ENCODE results near the gene AMN1. TPM values are rescaled to one million over a fixed set of nuclear protein-coding genes. Genes with fewer than 3 reads are reported as not detected.
"Not testable (repeated sequence)": the region's sequence is repeated elsewhere in the genome, so short reads cannot be mapped to it uniquely, and the experiment has no call there.

AMN1 gene
- total RNA-seq, 1 donor from 2014 or later, result 13.7 TPM

- Mint-ChIP-seq H3K27me3 (no peaks in the 10 kb centered on the region), H3K27ac (peak overlapping the region; percentile 85), H3K36me3 (ENCODE audit: low read depth) (peaks cover 2% of the 10 kb centered on the region), H3K4me3 (peak overlapping the region; percentile 17), H3K9me3 (no peaks in the 10 kb centered on the region), H3K4me1 (peaks cover 87% of the 10 kb centered on the region)
- ChIA-PET CTCF (interaction anchor here (0.8 to 1.5 kb wide), 3 partner anchors 11 to 231 kb away, joined by 3 to 4 read pairs (median 4); no protein-coding TSS in a partner anchor), POLR2A (interaction anchor here (0.8 to 4.4 kb wide), 8 partner anchors 8 to 215 kb away, joined by 3 to 31 read pairs (median 4); partner anchors contain the start of gene AMN1)
- intact Hi-C loops (cut with micrococcal nuclease), result loop anchor here (10.0 kb wide), 2 partner anchors 338 to 932 kb away; partner anchors contain the start of gene DNM1L
- TF ChIP-seq CTCF (IDR thresholded peaks at IDR 0.05), result no peak
- peak; percentile 40 for ATAC-seq (ENCODE audit: low read depth)
- DNase-seq, result no peak
These were observed 14.1 kb upstream of the AMN1 start for GRCh38 chr12:31742891-31743290.

DNA sequence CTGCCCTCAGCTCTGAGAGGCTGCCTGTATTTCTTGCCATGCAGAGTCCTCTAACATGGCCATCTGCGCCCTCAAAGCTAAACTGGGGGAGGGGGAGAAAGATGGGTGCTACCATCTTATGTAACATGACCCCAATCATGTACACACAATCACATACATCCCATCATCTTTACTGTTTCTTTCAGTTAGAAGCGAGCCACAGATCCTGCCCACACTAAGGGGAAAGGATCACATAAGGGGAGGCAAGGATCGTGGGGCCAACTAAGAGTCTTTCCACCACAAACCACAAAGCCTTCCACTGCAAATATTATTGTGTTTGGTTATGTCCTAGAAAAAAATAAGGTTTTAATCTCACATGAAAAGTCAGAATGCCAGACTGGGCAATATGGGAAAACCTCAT lies 11.8 kb upstream of the AMN1 start:
- Mint-ChIP-seq H3K4me1 (peaks cover 80% of the 10 kb centered on the region), H3K27ac (no peak overlapping the region), H3K4me3 (no peak overlapping the region), H3K9me3 (no peaks in the 10 kb centered on the region), H3K36me3 (ENCODE audit: low read depth) (no peaks in the 10 kb centered on the region), H3K27me3 (no peaks in the 10 kb centered on the region)
- CTCF ChIA-PET, result no interaction called here
- intact Hi-C loops (cut with micrococcal nuclease), result loop anchor here (10.0 kb wide), 2 partner anchors 336 to 934 kb away; partner anchors contain the start of gene DNM1L
- POLR2A ChIA-PET, result interaction anchor here (0.6 to 4.7 kb wide), 5 partner anchors 7 to 338 kb away, joined by 3 to 25 read pairs (median 3); partner anchors contain the start of genes AMN1 and RESF1
- DNase-seq (no peak), ATAC-seq (ENCODE audit: low read depth) (no peak)
- no peak for TF ChIP-seq CTCF (IDR thresholded peaks at IDR 0.05)

DNA sequence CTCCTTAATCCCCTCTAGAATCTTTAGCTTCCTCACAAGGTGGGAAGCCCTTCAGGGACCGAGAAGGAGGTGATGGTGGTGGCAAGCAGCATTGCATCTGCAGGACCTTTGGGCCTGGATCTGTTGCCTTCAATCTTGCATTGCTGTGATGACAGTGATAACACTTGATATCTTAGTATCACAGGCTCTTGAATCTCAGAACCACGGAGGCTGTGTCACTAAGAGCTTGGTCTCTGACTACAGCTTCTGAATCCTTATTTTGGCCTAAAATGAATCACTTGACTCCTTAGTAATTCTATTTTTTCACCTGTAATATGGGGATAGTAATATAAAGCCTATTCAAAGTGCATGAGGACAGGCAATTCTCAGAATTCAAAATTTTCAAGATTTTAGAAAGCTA lies 8.9 kb upstream of the AMN1 start:
- DNase-seq, result no peak
- intact Hi-C loops (cut with micrococcal nuclease), result no loop called here
- H3K27me3 Mint-ChIP-seq, result no peaks in the 10 kb centered on the region
- POLR2A ChIA-PET, result interaction anchor here (0.6 to 4.7 kb wide), 4 partner anchors 8 to 56 kb away, joined by 3 to 25 read pairs (median 6); partner anchors contain the start of gene AMN1
- H3K4me3 Mint-ChIP-seq, result no peak overlapping the region
- TF ChIP-seq CTCF (IDR thresholded peaks at IDR 0.05), result no peak
- CTCF ChIA-PET, result interaction anchor here (1.0 kb wide), 1 partner anchor 85 kb away, joined by 3 read pairs; no protein-coding TSS in a partner anchor
- H3K4me1 Mint-ChIP-seq, result peaks cover 71% of the 10 kb centered on the region
- H3K36me3 Mint-ChIP-seq (ENCODE audit: low read depth), result no peaks in the 10 kb centered on the region
- H3K27ac Mint-ChIP-seq, result no peak overlapping the region
- no peaks in the 10 kb centered on the region for H3K9me3 Mint-ChIP-seq
- ATAC-seq (ENCODE audit: low read depth), result no peak

DNA sequence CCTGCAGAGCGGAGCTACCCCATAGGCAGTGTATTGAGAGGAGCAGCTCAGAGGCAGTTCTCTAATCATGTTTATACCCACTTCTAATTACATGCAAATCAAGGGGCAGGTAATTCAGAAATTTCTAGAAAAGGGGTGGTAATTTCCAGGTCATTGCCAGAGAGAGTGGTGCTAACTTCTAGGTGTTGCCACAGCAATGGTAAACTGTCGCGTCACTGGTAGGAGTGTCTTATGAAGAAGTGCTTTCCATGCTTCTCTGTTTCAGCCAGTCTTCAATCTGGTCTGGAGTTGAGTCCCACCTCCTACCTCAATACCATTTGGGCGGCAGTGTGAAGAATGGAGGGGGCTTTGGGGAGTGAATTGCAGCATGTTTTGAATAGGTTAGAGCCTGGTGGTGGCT lies 8.5 kb upstream of the AMN1 start:
- Mint-ChIP-seq H3K27me3 (no peaks in the 10 kb centered on the region), H3K27ac (peak overlapping the region; percentile 31), H3K9me3 (no peaks in the 10 kb centered on the region), H3K36me3 (ENCODE audit: low read depth) (no peaks in the 10 kb centered on the region), H3K4me3 (no peak overlapping the region), H3K4me1 (peaks cover 68% of the 10 kb centered on the region)
- DNase-seq (no peak), ATAC-seq (ENCODE audit: low read depth) (no peak)
- ChIA-PET POLR2A (interaction anchor here (0.6 to 4.7 kb wide), 4 partner anchors 8 to 53 kb away, joined by 4 to 25 read pairs (median 6); partner anchors contain the start of gene AMN1), CTCF (interaction anchor here (1.0 kb wide), 1 partner anchor 84 kb away, joined by 3 read pairs; no protein-coding TSS in a partner anchor)
- TF ChIP-seq CTCF (IDR thresholded peaks at IDR 0.05), result no peak
- intact Hi-C loops (cut with micrococcal nuclease), result no loop called here

DNA sequence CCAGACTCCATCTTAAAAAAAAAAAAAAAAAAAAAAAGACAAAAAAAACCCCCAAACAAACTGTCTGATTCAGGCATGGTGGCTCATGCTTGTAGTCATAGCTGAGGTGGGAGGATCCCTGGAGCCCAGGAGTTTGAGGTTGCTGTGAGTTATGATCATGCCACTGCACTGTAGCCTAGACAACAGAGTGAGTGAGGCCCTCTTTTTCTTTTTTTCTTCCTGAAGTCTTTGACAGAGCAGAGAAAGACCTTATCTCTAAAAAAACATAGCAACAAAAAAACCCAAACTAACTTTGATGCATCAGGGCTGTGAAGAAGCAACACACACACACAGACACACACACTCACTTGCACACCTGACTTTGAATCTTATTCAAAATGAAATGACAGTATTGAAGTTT lies 7.7 kb upstream of the AMN1 start:
- ChIA-PET POLR2A (interaction anchor here (0.6 to 4.7 kb wide), 13 partner anchors 8 to 410 kb away, joined by 3 to 25 read pairs (median 5); partner anchors contain the start of gene AMN1), CTCF (no interaction called here)
- intact Hi-C loops (cut with micrococcal nuclease), result no loop called here
- Mint-ChIP-seq H3K4me1 (peaks cover 63% of the 10 kb centered on the region), H3K9me3 (no peaks in the 10 kb centered on the region), H3K27ac (peak overlapping the region; percentile 73), H3K36me3 (ENCODE audit: low read depth) (no peaks in the 10 kb centered on the region), H3K27me3 (no peaks in the 10 kb centered on the region), H3K4me3 (peak overlapping the region; percentile 20)
- DNase-seq (no peak), ATAC-seq (ENCODE audit: low read depth) (peak; percentile 79)
- TF ChIP-seq CTCF (IDR thresholded peaks at IDR 0.05), result no peak

DNA sequence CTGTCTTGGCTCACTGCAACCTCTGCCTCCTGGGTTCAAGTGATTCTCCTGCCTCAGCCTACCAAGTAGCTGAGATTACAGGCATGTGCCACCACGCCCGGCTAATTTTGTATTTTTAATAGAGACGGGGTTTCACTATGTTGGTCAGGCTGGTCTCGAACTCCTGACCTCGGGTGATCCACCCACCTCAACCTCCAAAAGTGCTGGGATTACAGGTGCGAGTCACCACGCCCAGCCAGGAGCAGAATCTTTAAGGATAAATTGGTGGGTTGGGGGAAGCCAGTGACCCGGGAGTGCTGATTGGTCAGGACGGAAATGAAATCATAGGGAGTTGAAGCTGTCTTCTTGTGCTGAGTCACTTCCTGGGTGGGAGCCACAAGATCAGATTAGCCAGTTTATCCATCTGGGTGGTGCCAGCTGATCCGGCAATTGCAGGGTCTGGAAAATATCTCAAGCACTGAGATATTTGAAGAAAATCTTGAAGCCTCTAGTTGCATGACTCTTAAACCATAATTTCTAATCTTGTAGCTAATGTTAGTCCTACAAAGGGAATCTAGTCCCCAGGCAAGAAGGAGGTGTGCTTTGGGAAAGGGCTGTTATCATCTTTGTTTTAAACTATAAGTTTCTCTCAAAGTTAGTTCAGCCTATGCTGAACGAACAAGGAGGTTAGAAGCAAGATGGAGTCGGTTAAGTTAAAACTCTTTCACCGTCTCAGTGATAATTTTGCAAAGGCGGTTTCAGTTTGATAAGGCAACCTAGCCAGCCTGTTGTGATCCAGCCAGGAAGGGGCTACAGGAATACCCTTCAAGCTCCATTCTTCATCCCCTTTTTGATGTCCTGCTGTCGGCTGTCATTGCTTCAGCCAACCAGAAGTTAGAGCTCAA lies 5.0 kb upstream of the AMN1 start:
- not testable (repeated sequence) for H3K9me3 Mint-ChIP-seq; H3K4me3 Mint-ChIP-seq; DNase-seq; ATAC-seq (ENCODE audit: low read depth); H3K27me3 Mint-ChIP-seq
- intact Hi-C loops (cut with micrococcal nuclease), result loop anchor here (1.0 kb wide), 1 partner anchor 46 kb away; no protein-coding TSS in a partner anchor
- ChIA-PET POLR2A (interaction anchor here (0.6 to 3.8 kb wide), 13 partner anchors 7 to 400 kb away, joined by 3 to 31 read pairs (median 5); no protein-coding TSS in a partner anchor), CTCF (interaction anchor here (1.0 kb wide), 1 partner anchor 8 kb away, joined by 4 read pairs; no protein-coding TSS in a partner anchor)
- peaks cover 16% of the 10 kb centered on the region for H3K36me3 Mint-ChIP-seq (ENCODE audit: low read depth)
- peaks cover 63% of the 10 kb centered on the region for H3K4me1 Mint-ChIP-seq
- H3K27ac Mint-ChIP-seq, result peak overlapping the region; percentile 44
